Naive B cell (primary cell): Measurements from ENCODE around the gene EHMT2. TPM values are rescaled to one million over a fixed set of nuclear protein-coding genes. Genes with fewer than 3 reads are reported as not detected.
"Not testable (repeated sequence)": the region's sequence is repeated elsewhere in the genome, so short reads cannot be mapped to it uniquely, and the experiment has no call there.

Experiments used
- ATAC-seq, 2 donors: fragments of 150-1000 bp; cut with Tn5 transposase; 2 replicates each; pipeline ENCODE4 v1.10.0; 2021; ENCODE audit warnings: low read depth in 2 of 2, mild to moderate bottlenecking in 2 of 2, moderate library complexity in 2 of 2
- DNase-seq: peaks from one replicate; pipeline ENCODE4 v3.0.0; 2022
- H3K27ac Mint-ChIP-seq, 6 donors: one replicate each; pipeline ENCODE4 v1.8.0; 2020 to 2022; ENCODE audit warnings: mild to moderate bottlenecking in 6 of 6, mixed read lengths in 6 of 6, moderate library complexity in 5 of 6, inconsistent platforms in 2 of 6
- H3K27me3 Mint-ChIP-seq, 3 donors: one replicate each; pipeline ENCODE4 v1.8.0; 2021 to 2022; ENCODE audit warnings: mixed read lengths in 3 of 3, mild to moderate bottlenecking in 1 of 3
- H3K36me3 Mint-ChIP-seq, 2 donors: one replicate each; pipeline ENCODE4 v1.8.0; 2020 to 2022; ENCODE audit warnings: mixed read lengths in 2 of 2, inconsistent platforms in 1 of 2, mild to moderate bottlenecking in 1 of 2
- H3K4me1 Mint-ChIP-seq, 3 donors: one replicate each; pipeline ENCODE4 v1.8.0; 2020 to 2022; ENCODE audit warnings: mixed read lengths in 3 of 3, inconsistent platforms in 1 of 3, mild to moderate bottlenecking in 1 of 3, moderate library complexity in 1 of 3
- H3K4me3 Mint-ChIP-seq, 8 donors: one replicate each; pipeline ENCODE4 v1.8.0; 2020 to 2022; ENCODE audit warnings: mild to moderate bottlenecking in 8 of 8, mixed read lengths in 8 of 8, moderate library complexity in 8 of 8, inconsistent platforms in 2 of 8
- H3K9me3 Mint-ChIP-seq, 7 donors: one replicate each; pipeline ENCODE4 v1.8.0; 2020 to 2022; ENCODE audit warnings: mixed read lengths in 7 of 7, mild to moderate bottlenecking in 5 of 7, inconsistent platforms in 2 of 7, moderate library complexity in 1 of 7
- polyA plus RNA-seq, 6 donors: library from polyadenylated mRNA; unstranded; fragments of 300-500 nt; fragmentation: Illumina TruSeq; gene quantifications; one replicate each; pipeline ENCODE4 v1.2.3, GENCODE V29; 2021; ENCODE audit warnings: low read depth in 6 of 6

The EHMT2 gene
- polyA plus RNA-seq, 6 donors from 2014 or later = 29.9 to 50.7 (median 35.9) TPM

GRCh38 chr6:31907158-31907813 lies 9.8 kb upstream of the EHMT2 start:
- ATAC-seq (no peak), DNase-seq (no peak)
- peaks cover 10 to 12% (median 11%) of the 10 kb centered on the region in 3 donors for H3K4me1 Mint-ChIP-seq
- H3K27ac Mint-ChIP-seq = no peak overlapping the region
- no peak overlapping the region for H3K4me3 Mint-ChIP-seq
- no peaks in the 10 kb centered on the region for H3K36me3 Mint-ChIP-seq
- no peaks in the 10 kb centered on the region for H3K9me3 Mint-ChIP-seq
- H3K27me3 Mint-ChIP-seq = peaks cover 0 to 11% (median 6%) of the 10 kb centered on the region in 3 donors

GRCh38 chr6:31906727-31907126 lies 9.2 kb upstream of the EHMT2 start:
- H3K36me3 Mint-ChIP-seq, H3K9me3 Mint-ChIP-seq, H3K27ac Mint-ChIP-seq, H3K27me3 Mint-ChIP-seq, ATAC-seq, DNase-seq: not testable (repeated sequence)
- H3K4me1 Mint-ChIP-seq = peaks cover 9 to 12% (median 12%) of the 10 kb centered on the region in 3 donors
- H3K4me3 Mint-ChIP-seq = peak overlapping the region in 1 of 8 donors; percentile 61

DNA sequence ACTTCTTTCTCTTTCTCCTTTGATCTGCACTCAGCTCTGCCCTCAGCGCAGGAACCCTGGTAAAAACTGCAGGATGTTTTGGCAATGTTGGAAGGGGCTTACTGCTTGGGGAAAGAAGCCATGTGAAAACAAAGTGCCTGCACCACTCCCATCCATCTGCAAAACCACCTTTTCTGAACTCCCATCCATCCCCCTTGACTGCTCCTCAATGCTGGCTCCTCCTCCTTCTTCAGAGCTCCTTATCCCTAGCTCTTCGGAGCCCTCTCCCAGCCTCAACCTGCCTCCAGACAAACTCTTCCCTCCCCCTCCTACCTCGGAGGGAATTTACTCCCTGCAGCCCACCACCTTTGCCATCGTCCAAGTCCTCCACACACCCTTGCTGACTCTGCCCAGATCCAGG lies 8.6 kb upstream of the EHMT2 start:
- Mint-ChIP-seq H3K4me1 (peaks cover 9 to 12% (median 12%) of the 10 kb centered on the region in 3 donors), H3K9me3 (no peaks in the 10 kb centered on the region), H3K4me3 (peak overlapping the region in 1 of 8 donors; percentile 61), H3K27ac (no peak overlapping the region), H3K36me3 (no peaks in the 10 kb centered on the region), H3K27me3 (peaks cover 0 to 7% (median 6%) of the 10 kb centered on the region in 3 donors)
- ATAC-seq (no peak), DNase-seq (no peak)

DNA sequence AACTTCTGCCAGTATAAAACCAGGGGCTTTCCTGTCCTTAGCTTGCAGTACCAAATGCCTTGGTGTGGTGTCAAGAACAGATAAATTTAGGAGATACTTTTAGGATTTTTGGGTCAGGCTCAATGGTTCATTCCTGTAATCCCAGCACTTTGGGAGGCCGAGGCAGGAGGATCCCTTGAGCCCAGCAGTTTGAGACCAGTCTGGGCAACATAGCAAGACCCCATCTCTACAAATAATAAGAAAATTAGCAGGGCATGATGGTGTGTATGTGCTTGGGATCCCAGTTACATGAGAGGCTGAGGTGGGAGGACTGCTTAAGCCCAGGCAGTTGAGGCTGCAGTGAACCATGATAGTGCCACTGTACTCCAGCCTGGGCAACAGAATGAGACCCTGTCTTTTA lies 7.5 kb upstream of the EHMT2 start:
- ATAC-seq (no peak), DNase-seq (no peak)
- peaks cover 9 to 13% (median 12%) of the 10 kb centered on the region in 3 donors for H3K4me1 Mint-ChIP-seq
- H3K27me3 Mint-ChIP-seq = peaks cover 0 to 7% (median 6%) of the 10 kb centered on the region in 3 donors
- H3K4me3 Mint-ChIP-seq = peak overlapping the region in 1 of 8 donors; percentile 25
- H3K9me3 Mint-ChIP-seq = no peaks in the 10 kb centered on the region
- H3K27ac Mint-ChIP-seq = no peak overlapping the region
- no peaks in the 10 kb centered on the region for H3K36me3 Mint-ChIP-seq

GRCh38 chr6:31903957-31904356 lies 6.5 kb upstream of the EHMT2 start:
- no peak for DNase-seq
- peaks cover 16 to 23% (median 21%) of the 10 kb centered on the region in 3 donors for H3K4me1 Mint-ChIP-seq
- H3K9me3 Mint-ChIP-seq = no peaks in the 10 kb centered on the region
- H3K27me3 Mint-ChIP-seq = peaks cover 0 to 7% (median 6%) of the 10 kb centered on the region in 3 donors
- no peak for ATAC-seq
- H3K36me3 Mint-ChIP-seq = no peaks in the 10 kb centered on the region
- H3K27ac Mint-ChIP-seq = no peak overlapping the region
- H3K4me3 Mint-ChIP-seq = peak overlapping the region in 1 of 8 donors; percentile 39

GRCh38 chr6:31901953-31902643 lies 4.6 kb upstream of the EHMT2 start, which contains the start of gene ZBTB12:
Gene ZBTB12, minus strand, starts transcription at chr6:31902086. Its CDS starts 781 bp downstream, at chr6:31901305.
- Mint-ChIP-seq H3K4me3 (peak within 1 kb of the TSS; percentile 72 to 99 (median 92)), H3K9me3 (no peaks in the 10 kb centered on the region), H3K27ac (peak within 1 kb of the TSS; percentile 50 to 98 (median 91)), H3K4me1 (peaks cover 25 to 34% (median 33%) of the 10 kb centered on the region in 3 donors), H3K27me3 (peaks cover 0 to 7% (median 6%) of the 10 kb centered on the region in 3 donors), H3K36me3 (no peaks in the 10 kb centered on the region)
- ATAC-seq (peak; percentile 60 to 64), DNase-seq (peak; percentile 86)

- Mint-ChIP-seq H3K36me3 (no peaks in the 10 kb centered on the region), H3K27me3 (peaks cover 0 to 6% (median 5%) of the 10 kb centered on the region in 3 donors), H3K4me1 (peaks cover 27 to 37% (median 36%) of the 10 kb centered on the region in 3 donors), H3K27ac (peak overlapping the region in 4 of 6 donors; percentile 38 to 88 (median 66)), H3K4me3 (peak overlapping the region; percentile 70 to 99 (median 80)), H3K9me3 (no peaks in the 10 kb centered on the region)
- ATAC-seq = peak; percentile 29 to 40
- peak; percentile 65 for DNase-seq
Measured at GRCh38 chr6:31901415-31901952, 4.0 kb upstream of the EHMT2 start.

DNA sequence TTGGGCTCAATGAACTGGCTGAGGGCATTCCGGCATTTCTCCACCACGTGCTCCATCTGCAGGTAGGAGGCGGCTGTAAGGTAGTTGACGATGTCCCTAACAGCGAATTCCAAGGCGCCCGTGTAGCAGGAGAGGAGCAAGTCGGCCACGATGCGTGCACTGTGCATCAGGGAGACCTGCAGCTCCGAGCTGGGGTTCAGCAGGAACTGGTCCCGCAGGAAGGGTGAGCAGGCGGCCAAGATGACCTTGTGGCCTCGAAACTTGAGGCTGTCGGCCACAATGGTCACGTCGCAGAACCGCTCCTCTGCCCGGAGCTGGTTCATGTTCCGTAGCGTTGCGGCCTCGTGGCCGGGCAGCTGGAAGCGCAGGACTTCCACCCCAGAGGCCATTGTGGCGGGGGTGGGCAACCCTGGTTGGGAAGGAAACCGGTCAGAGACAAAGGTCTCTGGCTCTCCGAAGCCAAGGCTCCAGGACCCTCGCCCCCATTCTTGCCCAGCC lies 3.5 kb upstream of the EHMT2 start:
- Mint-ChIP-seq H3K36me3 (no peaks in the 10 kb centered on the region), H3K4me3 (peak overlapping the region; percentile 70 to 99 (median 80)), H3K27ac (peak overlapping the region in 1 of 6 donors; percentile 82), H3K9me3 (no peaks in the 10 kb centered on the region), H3K27me3 (peaks cover 0 to under 1% (median under 1%) of the 10 kb centered on the region in 3 donors), H3K4me1 (peaks cover 28 to 42% (median 41%) of the 10 kb centered on the region in 3 donors)
- ATAC-seq (no peak), DNase-seq (no peak)

GRCh38 chr6:31899882-31900722 lies 2.6 kb upstream of the EHMT2 start:
- Mint-ChIP-seq H3K9me3 (no peaks in the 10 kb centered on the region), H3K4me3 (peak overlapping the region; percentile 22 to 99 (median 83)), H3K36me3 (no peaks in the 10 kb centered on the region), H3K27ac (peak overlapping the region in 3 of 6 donors; percentile 10 to 88 (median 85)), H3K27me3 (no peaks in the 10 kb centered on the region), H3K4me1 (peaks cover 34 to 47% (median 41%) of the 10 kb centered on the region in 3 donors)
- ATAC-seq (no peak), DNase-seq (no peak)

DNA sequence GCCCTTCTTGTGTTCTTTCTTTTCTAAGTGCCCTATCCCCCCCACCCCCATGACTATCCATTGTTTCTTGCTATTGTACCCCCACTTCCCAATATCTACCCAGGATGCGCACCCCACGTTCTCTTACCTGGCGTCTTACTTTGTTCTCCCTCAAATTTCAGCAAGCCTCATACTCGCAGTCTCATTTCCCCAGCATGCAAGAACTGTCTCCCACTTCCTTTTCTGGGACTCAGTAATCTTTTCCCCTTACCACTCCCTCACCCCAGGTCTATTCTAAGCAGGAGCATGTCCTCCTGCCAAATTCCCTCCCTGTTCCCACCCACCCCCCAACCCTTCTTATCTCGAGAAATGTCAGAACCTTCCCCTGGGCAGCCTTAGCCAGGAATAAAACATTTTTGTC lies 1.7 kb upstream of the EHMT2 start:
- Mint-ChIP-seq H3K4me1 (peaks cover 34 to 47% (median 41%) of the 10 kb centered on the region in 3 donors), H3K27me3 (no peaks in the 10 kb centered on the region)
- DNase-seq = no peak

GRCh38 chr6:31898383-31899011 lies 999 bp upstream of the EHMT2 start:
- Mint-ChIP-seq H3K27ac (peak overlapping the region; percentile 47 to 97 (median 95)), H3K36me3 (peaks cover 0 to 2% of the 10 kb centered on the region in 2 donors), H3K4me3 (peak overlapping the region; percentile 93 to 99 (median 98)), H3K27me3 (no peaks in the 10 kb centered on the region), H3K9me3 (no peaks in the 10 kb centered on the region), H3K4me1 (peaks cover 34 to 47% (median 40%) of the 10 kb centered on the region in 3 donors)
- ATAC-seq (peak; percentile 14 to 28), DNase-seq (peak; percentile 44)

More for the DNA sequence above, 1.7 kb upstream of the EHMT2 start:
- H3K27ac Mint-ChIP-seq = peak overlapping the region in 5 of 6 donors; percentile 33 to 94 (median 73)
- H3K4me3 Mint-ChIP-seq = peak overlapping the region in 7 of 8 donors; percentile 65 to 99 (median 97)
- no peak for ATAC-seq
- H3K36me3 Mint-ChIP-seq = no peaks in the 10 kb centered on the region
- H3K9me3 Mint-ChIP-seq = no peaks in the 10 kb centered on the region
